HG03442 (cell line): ENCODE data around the gene SLIT3.

Experiments used
- ATAC-seq: cut with Tn5 transposase; IDR thresholded peaks from one replicate; pipeline ENCODE4 v1.9.1; 2021; ENCODE audit warnings: mild to moderate bottlenecking, moderate library complexity; ENCODE audit not compliant: unreplicated experiment

Gene SLIT3

GRCh38 chr5:168734119-168734518 is 566.8 kb downstream of the SLIT3 start:
- ATAC-seq, result no peak

- no peak for ATAC-seq
These were observed 572.3 kb downstream of the SLIT3 start for GRCh38 chr5:168728546-168729211.

GRCh38 chr5:168727547-168727946 is 573.4 kb downstream of the SLIT3 start:
- ATAC-seq, result no peak

- no peak for ATAC-seq
These were observed 574.6 kb downstream of the SLIT3 start for GRCh38 chr5:168726342-168726741.

- no peak for ATAC-seq
These were observed 576.7 kb downstream of the SLIT3 start for GRCh38 chr5:168724227-168724626.

- no peak for ATAC-seq
These were observed 577.9 kb downstream of the SLIT3 start for GRCh38 chr5:168723037-168723436.

DNA sequence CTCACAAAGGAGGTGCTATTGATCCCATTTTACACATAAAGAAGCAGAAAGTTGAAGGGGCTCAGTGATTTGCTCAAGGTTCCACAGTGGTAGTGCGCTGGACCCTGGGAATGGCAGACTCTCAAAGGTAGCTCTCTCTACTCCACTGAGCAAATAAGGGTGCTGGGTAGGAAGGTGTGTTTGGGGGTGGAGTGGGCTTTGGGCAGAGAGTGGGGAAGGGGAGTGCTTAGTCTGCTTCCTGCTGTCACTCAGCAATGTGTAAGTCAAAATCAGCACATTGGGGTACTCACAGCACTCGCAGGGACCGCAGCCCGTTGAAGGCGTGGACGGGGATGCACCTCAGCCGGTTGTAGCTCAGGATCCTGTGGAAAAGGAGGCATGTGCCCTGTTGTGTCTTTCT is 579.0 kb downstream of the SLIT3 start:
- ATAC-seq, result no peak

DNA sequence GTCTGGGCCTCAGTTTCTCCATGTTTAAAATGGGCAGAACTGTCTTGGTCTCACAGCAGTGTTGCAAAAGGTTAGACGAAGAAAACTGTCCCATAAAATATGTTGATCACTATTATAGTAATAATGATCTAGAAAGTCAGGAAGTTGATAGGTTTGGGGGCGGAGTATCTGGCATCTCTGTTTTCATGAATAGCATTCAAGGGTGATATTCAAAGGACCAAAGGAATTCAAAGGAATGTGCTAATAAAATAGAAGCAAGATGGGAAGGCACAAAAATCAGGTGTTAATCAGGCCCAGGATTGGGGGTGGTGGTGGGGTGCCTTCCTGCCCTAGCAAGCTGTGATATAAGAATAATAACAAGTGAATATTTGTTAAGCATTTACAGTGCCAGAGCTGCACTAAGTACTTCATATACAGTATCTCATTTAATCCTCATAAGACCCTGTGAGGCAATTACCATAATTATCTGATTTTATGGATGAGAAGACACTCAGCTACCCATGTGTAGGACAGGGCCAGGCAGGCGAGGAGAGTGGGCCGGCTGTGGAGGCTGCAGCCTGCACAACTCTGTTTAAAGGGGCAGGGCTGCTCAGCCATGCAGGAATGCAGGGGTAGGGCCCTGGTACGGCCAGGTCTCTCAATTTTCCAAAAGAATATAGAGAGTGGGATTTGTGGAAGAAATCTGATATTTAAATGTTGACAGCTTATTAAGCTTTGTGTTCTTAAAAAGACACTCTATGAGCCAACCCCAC is 579.8 kb downstream of the SLIT3 start:
- no peak for ATAC-seq

GRCh38 chr5:168720575-168720974 is 580.4 kb downstream of the SLIT3 start:
- no peak for ATAC-seq

DNA sequence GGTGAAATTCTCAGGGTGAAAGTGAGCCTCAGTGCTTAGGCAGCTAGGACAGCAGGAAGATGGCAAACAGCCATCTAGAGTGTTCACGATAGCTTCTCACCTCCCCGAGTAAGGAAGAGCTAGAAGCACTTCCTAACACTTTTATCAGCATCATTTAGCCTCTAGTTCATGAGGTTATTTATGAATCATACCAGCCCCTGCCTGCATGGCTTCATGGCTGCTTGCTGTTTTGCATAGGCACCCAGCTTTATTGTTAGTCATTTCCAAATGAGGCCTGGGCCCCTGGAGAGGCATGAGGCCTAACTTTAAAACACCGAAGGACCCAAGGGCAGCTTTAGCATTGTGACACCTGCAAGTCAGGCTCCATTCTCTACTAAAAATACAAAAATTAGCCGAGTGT is 586.9 kb downstream of the SLIT3 start:
- ATAC-seq, result peak; percentile 74

DNA sequence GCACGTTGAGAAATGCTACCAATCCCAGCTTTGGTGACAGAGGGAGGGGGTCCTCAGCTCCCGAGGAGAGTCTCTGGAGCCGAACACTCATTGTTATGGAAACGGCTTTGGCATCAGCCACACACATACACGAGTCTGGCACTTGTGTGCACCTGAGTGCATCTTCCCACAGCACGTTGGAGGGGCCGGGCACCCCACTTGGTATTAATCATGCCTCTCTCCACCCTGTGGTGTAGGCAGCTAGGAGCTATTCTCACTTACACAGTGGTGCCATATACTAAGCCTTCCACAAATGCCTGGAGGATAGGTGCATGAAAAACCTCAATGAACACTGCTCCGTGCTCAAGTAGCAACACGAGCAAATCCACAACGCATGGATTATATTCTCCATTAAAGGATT is 587.9 kb downstream of the SLIT3 start:
- no peak for ATAC-seq

- ATAC-seq, result peak; percentile 49
These were observed 588.5 kb downstream of the SLIT3 start for GRCh38 chr5:168712280-168712924.

- no peak for ATAC-seq
These were observed 590.2 kb downstream of the SLIT3 start for GRCh38 chr5:168710706-168711105.

- ATAC-seq, result no peak
These were observed 592.9 kb downstream of the SLIT3 start for GRCh38 chr5:168707716-168708695.

- peak; percentile 69 for ATAC-seq
These were observed 594.3 kb downstream of the SLIT3 start for GRCh38 chr5:168706655-168707069.

DNA sequence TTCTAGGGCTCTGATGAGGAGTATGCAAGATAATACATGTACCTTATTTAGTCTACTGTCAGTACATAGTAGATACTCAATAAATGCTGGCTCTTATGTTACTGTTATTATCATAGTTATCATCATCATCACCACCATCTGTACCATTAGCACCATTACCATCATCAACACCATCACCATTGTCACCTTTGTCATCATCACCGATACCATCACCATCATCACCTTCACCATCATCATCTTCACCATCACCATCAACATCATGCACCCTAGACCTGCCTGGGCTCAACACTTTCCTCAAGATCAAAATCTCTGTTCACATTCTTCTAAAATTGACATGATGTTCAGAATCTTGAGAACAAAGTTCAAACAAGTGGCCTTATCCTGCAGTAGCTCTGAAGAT is 595.6 kb downstream of the SLIT3 start:
- no peak for ATAC-seq

DNA sequence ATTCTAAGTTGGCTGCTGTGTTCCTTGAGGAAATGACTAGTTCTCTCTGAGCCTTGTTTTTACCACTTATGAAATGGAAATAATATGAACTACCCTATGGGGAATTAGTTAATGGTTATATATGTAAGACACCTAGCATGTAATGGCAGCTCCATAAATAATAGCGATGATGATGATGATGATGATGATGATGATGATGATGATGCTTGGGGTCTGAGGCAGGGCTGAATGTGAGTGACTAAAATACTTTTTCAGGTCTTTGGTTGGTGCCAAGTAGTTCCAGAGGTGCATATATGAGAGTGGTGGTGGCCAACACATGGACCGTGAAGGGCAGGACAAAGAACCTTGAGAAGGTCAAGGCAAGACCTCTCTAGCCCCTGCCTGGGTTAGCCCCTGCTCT is 598.4 kb downstream of the SLIT3 start:
- no peak for ATAC-seq

- ATAC-seq, result no peak
These were observed 599.3 kb downstream of the SLIT3 start for GRCh38 chr5:168701641-168702040.

GRCh38 chr5:168699002-168699401 is 601.9 kb downstream of the SLIT3 start:
- no peak for ATAC-seq

GRCh38 chr5:168697034-168697720 is 603.8 kb downstream of the SLIT3 start:
- ATAC-seq, result no peak
